ENCODE results near the gene ENPP3. TPM values are rescaled to one million over a fixed set of nuclear protein-coding genes. Genes with fewer than 3 reads are reported as not detected.

ENPP3 gene
- total RNA-seq, 1 donor from 2014 or later, result not detected

DNA sequence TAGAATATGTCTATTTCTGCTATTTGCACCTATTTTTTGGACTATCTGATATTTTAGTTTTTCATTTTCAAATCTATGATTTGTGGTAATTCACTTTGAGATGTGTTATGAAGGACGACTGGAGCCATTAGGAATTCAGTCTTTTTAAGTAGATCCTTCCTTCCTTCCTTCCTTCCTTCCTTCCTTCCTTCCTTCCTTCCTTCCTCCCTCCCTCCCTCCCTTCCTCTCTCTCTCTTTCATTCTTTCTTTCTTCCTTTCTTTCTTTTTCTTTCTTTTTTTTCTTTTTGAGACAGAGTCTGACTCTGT is 124.6 kb downstream of the ENPP3 start:
- TF ChIP-seq, protein P1, sequence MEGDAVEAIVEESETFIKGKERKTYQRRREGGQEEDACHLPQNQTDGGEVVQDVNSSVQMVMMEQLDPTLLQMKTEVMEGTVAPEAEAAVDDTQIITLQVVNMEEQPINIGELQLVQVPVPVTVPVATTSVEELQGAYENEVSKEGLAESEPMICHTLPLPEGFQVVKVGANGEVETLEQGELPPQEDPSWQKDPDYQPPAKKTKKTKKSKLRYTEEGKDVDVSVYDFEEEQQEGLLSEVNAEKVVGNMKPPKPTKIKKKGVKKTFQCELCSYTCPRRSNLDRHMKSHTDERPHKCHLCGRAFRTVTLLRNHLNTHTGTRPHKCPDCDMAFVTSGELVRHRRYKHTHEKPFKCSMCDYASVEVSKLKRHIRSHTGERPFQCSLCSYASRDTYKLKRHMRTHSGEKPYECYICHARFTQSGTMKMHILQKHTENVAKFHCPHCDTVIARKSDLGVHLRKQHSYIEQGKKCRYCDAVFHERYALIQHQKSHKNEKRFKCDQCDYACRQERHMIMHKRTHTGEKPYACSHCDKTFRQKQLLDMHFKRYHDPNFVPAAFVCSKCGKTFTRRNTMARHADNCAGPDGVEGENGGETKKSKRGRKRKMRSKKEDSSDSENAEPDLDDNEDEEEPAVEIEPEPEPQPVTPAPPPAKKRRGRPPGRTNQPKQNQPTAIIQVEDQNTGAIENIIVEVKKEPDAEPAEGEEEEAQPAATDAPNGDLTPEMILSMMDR (IDR thresholded peaks at IDR 0.05), result no peak
- peaks cover 13% of the 10 kb centered on the region for H3K4me1 Mint-ChIP-seq (ENCODE audit: unreplicated experiment)
- H3K27me3 Mint-ChIP-seq (ENCODE audit: unreplicated experiment), result no peaks in the 10 kb centered on the region
- DNase-seq (ENCODE audit: extremely low spot score, unreplicated experiment), result no peak
- no peaks in the 10 kb centered on the region for H3K9me3 Mint-ChIP-seq (ENCODE audit: unreplicated experiment)
- H3K27ac Mint-ChIP-seq (ENCODE audit: unreplicated experiment), result no peak overlapping the region
- H3K4me3 Mint-ChIP-seq (ENCODE audit: unreplicated experiment), result no peak overlapping the region
- H3K36me3 Mint-ChIP-seq (ENCODE audit: unreplicated experiment), result no peaks in the 10 kb centered on the region

DNA sequence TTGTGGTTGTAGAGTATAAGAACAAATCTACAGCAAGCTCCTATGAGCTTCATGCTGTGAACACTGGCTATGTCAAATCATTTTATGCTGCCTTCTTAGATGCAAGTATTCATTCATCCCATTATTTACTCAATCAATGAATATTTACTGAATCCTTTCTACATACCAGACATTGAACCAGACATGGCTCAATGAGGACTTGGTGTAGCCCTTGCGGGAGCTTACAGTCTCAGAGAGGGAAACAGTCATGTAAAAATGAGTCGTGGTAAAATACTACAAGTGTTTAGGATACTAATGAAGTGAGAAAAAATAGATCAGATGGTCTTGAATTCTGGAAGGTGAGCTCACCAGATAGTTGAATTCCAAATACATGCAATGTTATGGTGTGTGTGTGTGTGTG is 125.9 kb downstream of the ENPP3 start:
- Mint-ChIP-seq H3K27me3 (ENCODE audit: unreplicated experiment) (no peaks in the 10 kb centered on the region), H3K36me3 (ENCODE audit: unreplicated experiment) (no peaks in the 10 kb centered on the region), H3K27ac (ENCODE audit: unreplicated experiment) (no peak overlapping the region), H3K4me3 (ENCODE audit: unreplicated experiment) (no peak overlapping the region), H3K4me1 (ENCODE audit: unreplicated experiment) (peaks cover 12% of the 10 kb centered on the region), H3K9me3 (ENCODE audit: unreplicated experiment) (no peaks in the 10 kb centered on the region)
- no peak for DNase-seq (ENCODE audit: extremely low spot score, unreplicated experiment)
- TF ChIP-seq, protein P1 (IDR thresholded peaks at IDR 0.05), result no peak

DNA sequence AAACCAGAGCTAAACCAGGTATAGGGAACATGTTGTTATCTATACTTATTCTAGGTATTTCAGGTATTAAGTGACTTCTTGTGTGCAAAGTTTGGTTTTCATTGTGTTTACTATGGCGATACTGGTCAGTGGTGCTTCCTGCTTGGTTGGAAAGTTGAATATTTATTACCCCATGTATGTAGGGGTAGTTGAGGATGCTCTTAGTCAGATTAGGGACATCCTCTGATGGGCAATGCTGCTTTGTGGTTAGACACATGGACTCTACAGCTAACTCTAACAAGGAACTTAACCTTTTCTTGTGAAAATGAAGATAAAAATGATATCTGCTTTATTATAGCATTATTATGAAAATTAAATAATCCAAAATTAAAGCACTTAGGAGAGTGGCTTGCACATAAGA is 126.6 kb downstream of the ENPP3 start:
- no peak overlapping the region for H3K4me3 Mint-ChIP-seq (ENCODE audit: unreplicated experiment)
- no peak overlapping the region for H3K27ac Mint-ChIP-seq (ENCODE audit: unreplicated experiment)
- H3K4me1 Mint-ChIP-seq (ENCODE audit: unreplicated experiment), result peaks cover 7% of the 10 kb centered on the region
- no peaks in the 10 kb centered on the region for H3K36me3 Mint-ChIP-seq (ENCODE audit: unreplicated experiment)
- TF ChIP-seq, protein P1 (IDR thresholded peaks at IDR 0.05), result no peak
- no peak for DNase-seq (ENCODE audit: extremely low spot score, unreplicated experiment)
- no peaks in the 10 kb centered on the region for H3K9me3 Mint-ChIP-seq (ENCODE audit: unreplicated experiment)
- peaks cover 2% of the 10 kb centered on the region for H3K27me3 Mint-ChIP-seq (ENCODE audit: unreplicated experiment)

DNA sequence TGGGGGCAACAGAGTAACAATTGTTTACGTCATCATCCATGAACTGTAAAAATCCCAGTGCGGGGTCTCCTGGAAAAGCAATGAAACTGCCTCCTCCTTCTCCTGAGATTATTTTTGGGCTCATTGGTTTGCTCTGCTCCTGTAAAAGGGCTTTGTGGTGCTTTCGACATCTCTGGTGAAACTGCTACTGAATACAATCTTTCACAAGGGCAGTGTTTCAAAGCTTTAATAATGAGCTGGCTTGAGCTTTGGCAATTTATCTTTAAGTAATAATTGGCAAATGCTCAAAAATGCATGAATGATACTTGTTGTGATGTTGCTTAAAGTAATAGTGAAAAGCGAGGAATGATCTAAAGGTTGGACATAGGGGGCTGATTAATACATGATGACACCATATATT is 127.2 kb downstream of the ENPP3 start:
- TF ChIP-seq, protein P1 (IDR thresholded peaks at IDR 0.05), result no peak
- Mint-ChIP-seq H3K27me3 (ENCODE audit: unreplicated experiment) (peaks cover 2% of the 10 kb centered on the region), H3K27ac (ENCODE audit: unreplicated experiment) (no peak overlapping the region), H3K9me3 (ENCODE audit: unreplicated experiment) (no peaks in the 10 kb centered on the region), H3K4me3 (ENCODE audit: unreplicated experiment) (no peak overlapping the region), H3K36me3 (ENCODE audit: unreplicated experiment) (no peaks in the 10 kb centered on the region), H3K4me1 (ENCODE audit: unreplicated experiment) (peaks cover 7% of the 10 kb centered on the region)
- no peak for DNase-seq (ENCODE audit: extremely low spot score, unreplicated experiment)

DNA sequence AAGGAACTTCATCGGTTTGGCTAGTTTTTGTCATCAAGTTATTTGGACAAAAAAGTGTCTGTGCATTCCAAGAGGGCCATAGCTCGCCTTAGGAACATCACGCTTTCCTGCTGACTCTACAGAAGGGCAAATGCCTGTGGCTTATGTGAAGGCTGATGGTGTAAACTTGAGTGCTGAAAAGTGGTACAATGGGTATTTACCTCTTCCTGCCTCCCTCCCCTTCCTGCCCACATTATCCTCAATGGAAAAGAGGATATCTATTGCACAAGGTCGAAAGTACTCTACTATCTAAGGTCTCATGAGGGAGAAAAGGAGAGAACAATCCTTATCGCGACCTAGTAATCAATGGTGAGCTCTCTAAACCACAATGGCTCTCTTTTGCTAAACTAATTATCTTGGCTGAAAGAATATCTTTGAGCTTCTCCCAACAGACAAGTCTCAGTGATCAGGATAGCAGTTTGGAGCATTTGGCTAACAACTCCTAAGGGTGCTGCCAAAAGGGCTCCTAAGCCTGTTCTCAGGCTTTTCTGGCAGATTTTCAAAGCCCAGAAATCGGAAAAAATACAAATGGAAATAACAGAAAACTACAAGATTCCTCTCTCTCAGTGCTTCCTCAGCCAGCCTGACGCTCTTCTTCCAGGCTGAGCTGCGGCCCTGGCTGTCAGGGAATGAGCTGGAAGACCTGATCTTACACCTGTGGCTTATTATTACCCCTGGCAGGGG is 128.1 kb downstream of the ENPP3 start:
- DNase-seq (ENCODE audit: extremely low spot score, unreplicated experiment), result no peak
- Mint-ChIP-seq H3K4me3 (ENCODE audit: unreplicated experiment) (no peak overlapping the region), H3K9me3 (ENCODE audit: unreplicated experiment) (no peaks in the 10 kb centered on the region), H3K4me1 (ENCODE audit: unreplicated experiment) (peaks cover 2% of the 10 kb centered on the region), H3K27ac (ENCODE audit: unreplicated experiment) (no peak overlapping the region), H3K36me3 (ENCODE audit: unreplicated experiment) (no peaks in the 10 kb centered on the region), H3K27me3 (ENCODE audit: unreplicated experiment) (peaks cover 2% of the 10 kb centered on the region)
- TF ChIP-seq, protein P1 (IDR thresholded peaks at IDR 0.05), result no peak

Measured in osteocyte (in vitro differentiated cells).